Testis (tissue), 5 donors: ENCODE measurements around the gene LIM2. TPM values are rescaled to one million over a fixed set of nuclear protein-coding genes. Genes with fewer than 3 reads are reported as not detected.

Experiments used
- DNase-seq: peaks from one replicate; pipeline ENCODE4 v3.0.0-alpha.2; 2019
- H3K27ac ChIP-seq, 2 donors: fragments of 200-600 bp; sonication (generic); one replicate each; pipeline ENCODE4 v1.5.1; 2019
- H3K27me3 ChIP-seq: fragments of 200-600 bp; sonication (generic); one replicate; pipeline ENCODE4 v1.5.1; 2019
- H3K36me3 ChIP-seq: fragments of 200-600 bp; sonication (generic); one replicate; pipeline ENCODE4 v1.5.1; 2017; ENCODE audit warnings: low read depth; ENCODE audit errors: missing control alignments
- H3K4me1 ChIP-seq: fragments of 200-600 bp; sonication (generic); one replicate; pipeline ENCODE4 v1.5.1; 2019
- H3K4me3 ChIP-seq, 2 donors: fragments of 200-600 bp; sonication (generic); one replicate each; pipeline ENCODE4 v1.5.1; 2017 to 2019
- H3K9me3 ChIP-seq: fragments of 200-600 bp; sonication (generic); one replicate; pipeline ENCODE4 v1.5.1; 2017
- CTCF ChIP-seq, 3 experiments: fragments of 450-650 bp in 2 of 3; fragments of 200-600 bp in 1 of 3; sonication (generic) in 1 of 3; IDR thresholded peaks; one replicate each; pipeline ENCODE4 v1.5.1; 2016 to 2019; ENCODE audit warnings: antibody characterized with exemption in 3 of 3, mild to moderate bottlenecking in 2 of 3, moderate library complexity in 1 of 3
- POLR2A ChIP-seq: fragments of 450-650 bp; IDR thresholded peaks from one replicate; pipeline ENCODE4 v1.6.1; 2017; ENCODE audit warnings: antibody characterized with exemption, mild to moderate bottlenecking, moderate library complexity
- WGBS, 2 donors: methylation state at CpG; one replicate each; pipeline ENCODE4 v1.1.5; 2018; 5-methylcytosine and 5-hydroxymethylcytosine counted together
- intact Hi-C: fragments of 100-400 bp; cut with DNase I; formaldehyde crosslinking; loops from one replicate; pipeline ENCODE4 v1.15.1; 2023; ENCODE audit warnings: low total_unique reads
- long read RNA-seq, 2 donors: transcript quantifications; one replicate each; lab custom pipeline, GENCODE V29; 2026
- polyA plus RNA-seq: library from polyadenylated mRNA; stranded (reverse); fragments of 350-450 nt; fragmentation: Illumina TruSeq; extraction: RNeasy Lipid Tissue Mini Kit (QIAGEN cat#74804); gene quantifications from one replicate; pipeline ENCODE4 v1.2.3, GENCODE V29; 2014; ENCODE audit warnings: low read depth, low replicate concordance; ENCODE audit not compliant: insufficient read depth
- total RNA-seq, 2 donors: library from RNA; depleted of rRNA; stranded (reverse); fragments of >200 nt; gene quantifications; one replicate each; pipeline ENCODE4 v1.2.3, GENCODE V29; 2016

Gene LIM2
- total RNA-seq (under 1 TPM in 1 of 2 donors, not detected in 1; 0.31 TPM), polyA plus RNA-seq (0.91 TPM)
- long read RNA-seq, donor 1, result 0 reads
- long read RNA-seq, donor 2, result 0 reads

GRCh38 chr19:51387924-51388389 is at the start of gene LIM2:
TSS of gene LIM2 (minus strand) at chr19:51387974. CDS start at chr19:51387443, 531 bp downstream.
- WGBS, 2 donors, result 84 to 88% methylated on average over 13 to 15 of the region's 15 CpGs
- no peak for TF ChIP-seq CTCF (IDR thresholded peaks at IDR 0.05)
- no peak for TF ChIP-seq POLR2A
- Histone ChIP-seq H3K27ac (no peak within 1 kb of the TSS), H3K4me3 (no peak within 1 kb of the TSS), H3K9me3 (no peaks in the 10 kb centered on the region), H3K4me1 (no peaks in the 10 kb centered on the region), H3K36me3 (no peaks in the 10 kb centered on the region), H3K27me3 (no peaks in the 10 kb centered on the region)
- intact Hi-C loops, result no loop called here
- DNase-seq, result no peak

DNA sequence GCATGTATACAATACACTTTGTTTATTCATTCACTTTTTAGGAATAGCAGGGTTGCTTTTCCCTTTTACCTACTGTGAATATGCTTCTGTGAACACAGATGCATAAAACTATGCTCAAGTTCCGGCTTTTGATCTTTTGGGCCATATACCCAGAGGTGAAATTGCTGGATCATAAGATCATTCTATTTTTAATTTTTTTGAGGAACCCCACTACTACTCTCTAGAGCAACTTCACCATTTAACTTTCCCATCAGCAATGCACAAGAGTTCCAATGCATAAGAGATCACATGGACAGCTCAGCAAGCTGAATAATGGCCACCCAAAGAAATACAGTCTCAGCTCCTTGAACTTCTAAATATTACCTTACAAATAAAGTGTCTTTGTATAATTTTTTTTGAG is 46.7 kb upstream of the LIM2 start:
- Histone ChIP-seq H3K9me3 (no peaks in the 10 kb centered on the region), H3K4me1 (no peaks in the 10 kb centered on the region), H3K27ac (no peak overlapping the region), H3K27me3 (no peaks in the 10 kb centered on the region), H3K36me3 (no peaks in the 10 kb centered on the region), H3K4me3 (no peak overlapping the region)
- TF ChIP-seq POLR2A (no peak), CTCF (IDR thresholded peaks at IDR 0.05) (no peak)
- DNase-seq, result no peak
- intact Hi-C loops, result no loop called here
- WGBS, 2 donors, result 77 to 95% methylated on average over 1 of the region's 1 CpG

GRCh38 chr19:51433043-51433442 is 45.3 kb upstream of the LIM2 start:
- WGBS, 2 donors, result 59 to 80% methylated on average over 4 of the region's 4 CpGs
- H3K4me1 ChIP-seq, result no peaks in the 10 kb centered on the region
- no peak overlapping the region for H3K4me3 ChIP-seq
- no peak for DNase-seq
- TF ChIP-seq CTCF (IDR thresholded peaks at IDR 0.05), result no peak
- TF ChIP-seq POLR2A, result no peak
- no peaks in the 10 kb centered on the region for H3K36me3 ChIP-seq
- H3K27me3 ChIP-seq, result no peaks in the 10 kb centered on the region
- no peak overlapping the region for H3K27ac ChIP-seq
- no peaks in the 10 kb centered on the region for H3K9me3 ChIP-seq
- intact Hi-C loops, result no loop called here

- intact Hi-C loops, result no loop called here
- Histone ChIP-seq H3K36me3 (no peaks in the 10 kb centered on the region), H3K27ac (no peak overlapping the region), H3K9me3 (no peaks in the 10 kb centered on the region), H3K4me3 (no peak overlapping the region), H3K27me3 (no peaks in the 10 kb centered on the region), H3K4me1 (no peaks in the 10 kb centered on the region)
- TF ChIP-seq CTCF (IDR thresholded peaks at IDR 0.05), result no peak
- no peak for TF ChIP-seq POLR2A
- WGBS, 2 donors, result 54 to 67% methylated on average over 3 of the region's 3 CpGs
- no peak for DNase-seq
Measured at GRCh38 chr19:51431124-51431523, 43.4 kb upstream of the LIM2 start.

DNA sequence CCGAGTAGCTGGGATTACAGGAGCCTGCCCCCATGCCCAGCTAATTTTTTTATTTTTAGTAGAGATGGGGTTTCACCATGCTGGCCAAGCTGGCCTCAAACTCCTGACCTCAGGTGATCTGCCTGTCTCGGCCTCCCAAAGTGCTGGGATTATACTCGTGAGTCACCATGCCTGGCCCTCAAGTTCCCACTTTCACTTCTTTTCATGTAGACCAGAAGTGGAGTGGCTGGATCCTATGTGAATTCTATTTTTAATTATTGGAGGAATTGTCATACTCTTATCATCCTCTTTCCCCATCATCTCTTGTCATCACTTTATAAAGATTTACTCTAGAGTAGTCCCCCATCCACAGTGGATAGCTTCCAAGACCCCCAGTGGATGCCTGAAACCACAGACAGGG is 42.4 kb upstream of the LIM2 start:
- intact Hi-C loops, result no loop called here
- H3K36me3 ChIP-seq, result no peaks in the 10 kb centered on the region
- H3K9me3 ChIP-seq, result no peaks in the 10 kb centered on the region
- DNase-seq, result no peak
- no peak overlapping the region for H3K27ac ChIP-seq
- no peak for TF ChIP-seq POLR2A
- TF ChIP-seq CTCF (IDR thresholded peaks at IDR 0.05), result no peak
- no peaks in the 10 kb centered on the region for H3K27me3 ChIP-seq
- H3K4me3 ChIP-seq, result no peak overlapping the region
- 67 to 78% methylated on average over 3 of the region's 3 CpGs for WGBS, 2 donors
- no peaks in the 10 kb centered on the region for H3K4me1 ChIP-seq
